Measurements from ENCODE around the gene LRRC71. TPM values are rescaled to one million over a fixed set of nuclear protein-coding genes. Genes with fewer than 3 reads are reported as not detected.

Gene LRRC71
- total RNA-seq, 1 donor from 2014 or later: 0.14 TPM

- Histone ChIP-seq H3K27me3 (ENCODE audit: insufficient read depth, low read length) (no peaks in the 10 kb centered on the region), H3K4me3 (ENCODE audit: insufficient read depth, low read depth, low read length) (no peak overlapping the region), H3K9me3 (ENCODE audit: insufficient read depth, low read depth, low read length) (no peaks in the 10 kb centered on the region), H3K4me2 (ENCODE audit: low read length) (no peak overlapping the region), H3K27ac (ENCODE audit: low read depth, low read length) (no peak overlapping the region), H3K4me1 (ENCODE audit: insufficient read depth, low read length) (no peaks in the 10 kb centered on the region), H3K9ac (ENCODE audit: low read length) (no peak overlapping the region), H3K36me3 (ENCODE audit: insufficient read depth, low read length) (peaks cover 33% of the 10 kb centered on the region), H3K79me2 (ENCODE audit: insufficient read depth, low read length) (no peaks in the 10 kb centered on the region), H2AFZ (ENCODE audit: low read depth, low read length) (no peak overlapping the region), H4K20me1 (ENCODE audit: insufficient read depth, low read length) (peaks cover 5% of the 10 kb centered on the region)
- TF ChIP-seq EZH2 (IDR thresholded peaks at IDR 0.05; ENCODE audit: insufficient read depth, low read length) (no peak), CTCF (IDR thresholded peaks at IDR 0.05; ENCODE audit: insufficient read depth, low read depth, low read length) (no peak)
- FAIRE-seq: no peak
- DNase-seq (ENCODE audit: low read depth): no peak
- Mint-ChIP-seq H3K9me3 (ENCODE audit: unreplicated experiment) (no peaks in the 10 kb centered on the region), H3K27me3 (ENCODE audit: low read depth, unreplicated experiment) (no peaks in the 10 kb centered on the region), H3K27ac (ENCODE audit: unreplicated experiment) (no peak overlapping the region), H3K4me1 (ENCODE audit: low read depth, unreplicated experiment) (no peaks in the 10 kb centered on the region), H3K4me3 (ENCODE audit: unreplicated experiment) (no peak overlapping the region), H3K36me3 (ENCODE audit: low read depth, unreplicated experiment) (peaks cover 69% of the 10 kb centered on the region)
Observed at GRCh38 chr1:156942176-156942575, 21.7 kb downstream of the LRRC71 start.

GRCh38 chr1:156942576-156942975 is 22.1 kb downstream of the LRRC71 start:
- Histone ChIP-seq H2AFZ (ENCODE audit: low read depth, low read length) (no peak overlapping the region), H3K4me2 (ENCODE audit: low read length) (no peak overlapping the region), H3K79me2 (ENCODE audit: insufficient read depth, low read length) (no peaks in the 10 kb centered on the region), H3K36me3 (ENCODE audit: insufficient read depth, low read length) (peaks cover 33% of the 10 kb centered on the region), H3K9ac (ENCODE audit: low read length) (no peak overlapping the region), H3K4me1 (ENCODE audit: insufficient read depth, low read length) (no peaks in the 10 kb centered on the region), H3K4me3 (ENCODE audit: insufficient read depth, low read depth, low read length) (no peak overlapping the region), H3K27ac (ENCODE audit: low read depth, low read length) (no peak overlapping the region), H4K20me1 (ENCODE audit: insufficient read depth, low read length) (peaks cover 5% of the 10 kb centered on the region), H3K9me3 (ENCODE audit: insufficient read depth, low read depth, low read length) (no peaks in the 10 kb centered on the region), H3K27me3 (ENCODE audit: insufficient read depth, low read length) (no peaks in the 10 kb centered on the region)
- TF ChIP-seq EZH2 (IDR thresholded peaks at IDR 0.05; ENCODE audit: insufficient read depth, low read length): no peak
- TF ChIP-seq CTCF (IDR thresholded peaks at IDR 0.05; ENCODE audit: insufficient read depth, low read depth, low read length): no peak
- H3K36me3 Mint-ChIP-seq (ENCODE audit: low read depth, unreplicated experiment): peaks cover 73% of the 10 kb centered on the region
- H3K27ac Mint-ChIP-seq (ENCODE audit: unreplicated experiment): no peak overlapping the region
- FAIRE-seq (no peak), DNase-seq (ENCODE audit: low read depth) (no peak)
- no peak overlapping the region for H3K4me3 Mint-ChIP-seq (ENCODE audit: unreplicated experiment)
- no peaks in the 10 kb centered on the region for H3K27me3 Mint-ChIP-seq (ENCODE audit: low read depth, unreplicated experiment)
- no peaks in the 10 kb centered on the region for H3K9me3 Mint-ChIP-seq (ENCODE audit: unreplicated experiment)
- no peaks in the 10 kb centered on the region for H3K4me1 Mint-ChIP-seq (ENCODE audit: low read depth, unreplicated experiment)

- no peak for TF ChIP-seq CTCF (IDR thresholded peaks at IDR 0.05; ENCODE audit: insufficient read depth, low read depth, low read length)
- Mint-ChIP-seq H3K4me3 (ENCODE audit: unreplicated experiment) (no peak overlapping the region), H3K27ac (ENCODE audit: unreplicated experiment) (no peak overlapping the region), H3K9me3 (ENCODE audit: unreplicated experiment) (peaks cover 2% of the 10 kb centered on the region), H3K36me3 (ENCODE audit: low read depth, unreplicated experiment) (peaks cover 76% of the 10 kb centered on the region), H3K27me3 (ENCODE audit: low read depth, unreplicated experiment) (no peaks in the 10 kb centered on the region), H3K4me1 (ENCODE audit: low read depth, unreplicated experiment) (no peaks in the 10 kb centered on the region)
- FAIRE-seq: no peak
- Histone ChIP-seq H3K27me3 (ENCODE audit: insufficient read depth, low read length) (no peaks in the 10 kb centered on the region), H3K9me3 (ENCODE audit: insufficient read depth, low read depth, low read length) (no peaks in the 10 kb centered on the region), H3K27ac (ENCODE audit: low read depth, low read length) (no peak overlapping the region), H3K4me2 (ENCODE audit: low read length) (no peak overlapping the region), H2AFZ (ENCODE audit: low read depth, low read length) (no peak overlapping the region), H4K20me1 (ENCODE audit: insufficient read depth, low read length) (peaks cover 5% of the 10 kb centered on the region), H3K36me3 (ENCODE audit: insufficient read depth, low read length) (peaks cover 33% of the 10 kb centered on the region), H3K4me3 (ENCODE audit: insufficient read depth, low read depth, low read length) (no peak overlapping the region), H3K4me1 (ENCODE audit: insufficient read depth, low read length) (no peaks in the 10 kb centered on the region), H3K79me2 (ENCODE audit: insufficient read depth, low read length) (no peaks in the 10 kb centered on the region), H3K9ac (ENCODE audit: low read length) (no peak overlapping the region)
- no peak for DNase-seq (ENCODE audit: low read depth)
Observed at GRCh38 chr1:156943756-156944155, 23.3 kb downstream of the LRRC71 start.

All from astrocyte (in vitro differentiated cells and primary cell).